Suprapubic skin (tissue), 4 donors: ENCODE measurements around the gene TULP3. TPM values are rescaled to one million over a fixed set of nuclear protein-coding genes. Genes with fewer than 3 reads are reported as not detected.

Experiments
- DNase-seq, 2 donors: peaks; one replicate each; pipeline ENCODE4 v3.0.0-alpha.2; 2019; ENCODE audit warnings: low spot score in 2 of 2
- H3K27ac ChIP-seq: fragments of 200-600 bp; sonication (generic); one replicate; pipeline ENCODE4 v1.5.1; 2019
- H3K27me3 ChIP-seq: fragments of 200-600 bp; sonication (generic); one replicate; pipeline ENCODE4 v1.5.1; 2019
- H3K36me3 ChIP-seq: fragments of 200-600 bp; sonication (generic); one replicate; pipeline ENCODE4 v1.5.1; 2019
- H3K4me1 ChIP-seq: fragments of 200-600 bp; sonication (generic); one replicate; pipeline ENCODE4 v1.5.1; 2019
- H3K4me3 ChIP-seq: fragments of 200-600 bp; sonication (generic); one replicate; pipeline ENCODE4 v1.5.1; 2019; ENCODE audit warnings: mild to moderate bottlenecking
- H3K9me3 ChIP-seq: fragments of 200-600 bp; sonication (generic); one replicate; pipeline ENCODE4 v1.5.1; 2019
- EP300 ChIP-seq: sonication (generic); formaldehyde crosslinking; IDR thresholded peaks from one replicate; pipeline ENCODE4 v1.6.1; 2017; ENCODE audit warnings: antibody characterized with exemption
- POLR2A ChIP-seq, 2 donors: fragments of 450-650 bp; IDR thresholded peaks; one replicate each; pipeline ENCODE4 v1.6.1; 2017; ENCODE audit warnings: antibody characterized with exemption in 2 of 2, mild to moderate bottlenecking in 2 of 2, moderate library complexity in 2 of 2
- POLR2AphosphoS5 ChIP-seq, 3 donors: sonication (generic); formaldehyde crosslinking; IDR thresholded peaks; one replicate each; pipeline ENCODE4 v1.6.1; 2017; ENCODE audit warnings: antibody characterized with exemption in 3 of 3
- WGBS: methylation state at CpG from one replicate; pipeline ENCODE4 v1.1.5; 2018; 5-methylcytosine and 5-hydroxymethylcytosine counted together
- total RNA-seq, 4 donors: library from RNA; depleted of rRNA; stranded (reverse); fragments of >200 nt; gene quantifications; one replicate each; pipeline ENCODE4 v1.1.0, GENCODE V29; 2016
- TF ChIP-seq, protein P1 (sequence below), 2 donors: fragments of 200-600 bp in 1 of 2; fragments of 450-650 bp in 1 of 2; sonication (generic) in 1 of 2; IDR thresholded peaks; one replicate each; pipeline ENCODE4 v1.5.1; 2016 to 2019; ENCODE audit warnings: antibody characterized with exemption in 2 of 2, mild to moderate bottlenecking in 1 of 2, moderate library complexity in 1 of 2

The TULP3 gene
- total RNA-seq, 4 donors from 2014 or later, result 21.0 to 55.8 (median 35.6) TPM

DNA sequence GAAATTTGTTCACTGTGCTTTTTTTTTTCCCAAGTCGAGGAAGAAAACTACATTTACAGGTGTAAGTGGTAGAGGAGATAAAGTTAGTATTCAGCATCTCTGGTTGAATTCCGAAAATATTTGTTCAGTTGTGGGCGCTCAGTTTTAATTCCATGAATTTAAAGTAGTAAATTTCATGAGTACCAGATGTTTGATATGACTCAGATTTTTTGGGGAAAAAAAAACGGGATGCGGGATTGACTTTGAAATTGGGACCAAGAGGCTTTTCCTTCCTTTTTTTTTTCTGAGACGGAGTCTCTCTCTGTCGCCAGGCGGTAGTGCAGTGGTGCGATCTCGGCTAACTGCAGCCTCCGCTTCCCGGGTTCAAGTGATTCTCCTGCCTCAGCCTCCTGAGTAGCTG lies 1.6 kb downstream of the TULP3 start:
- peak overlapping the region; percentile 87 for H3K4me3 ChIP-seq
- peak overlapping the region; percentile 70 for H3K27ac ChIP-seq
- no peaks in the 10 kb centered on the region for H3K9me3 ChIP-seq
- peaks cover 37% of the 10 kb centered on the region for H3K4me1 ChIP-seq
- H3K27me3 ChIP-seq, result no peaks in the 10 kb centered on the region
- TF ChIP-seq, protein P1, sequence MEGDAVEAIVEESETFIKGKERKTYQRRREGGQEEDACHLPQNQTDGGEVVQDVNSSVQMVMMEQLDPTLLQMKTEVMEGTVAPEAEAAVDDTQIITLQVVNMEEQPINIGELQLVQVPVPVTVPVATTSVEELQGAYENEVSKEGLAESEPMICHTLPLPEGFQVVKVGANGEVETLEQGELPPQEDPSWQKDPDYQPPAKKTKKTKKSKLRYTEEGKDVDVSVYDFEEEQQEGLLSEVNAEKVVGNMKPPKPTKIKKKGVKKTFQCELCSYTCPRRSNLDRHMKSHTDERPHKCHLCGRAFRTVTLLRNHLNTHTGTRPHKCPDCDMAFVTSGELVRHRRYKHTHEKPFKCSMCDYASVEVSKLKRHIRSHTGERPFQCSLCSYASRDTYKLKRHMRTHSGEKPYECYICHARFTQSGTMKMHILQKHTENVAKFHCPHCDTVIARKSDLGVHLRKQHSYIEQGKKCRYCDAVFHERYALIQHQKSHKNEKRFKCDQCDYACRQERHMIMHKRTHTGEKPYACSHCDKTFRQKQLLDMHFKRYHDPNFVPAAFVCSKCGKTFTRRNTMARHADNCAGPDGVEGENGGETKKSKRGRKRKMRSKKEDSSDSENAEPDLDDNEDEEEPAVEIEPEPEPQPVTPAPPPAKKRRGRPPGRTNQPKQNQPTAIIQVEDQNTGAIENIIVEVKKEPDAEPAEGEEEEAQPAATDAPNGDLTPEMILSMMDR (IDR thresholded peaks at IDR 0.05), result no peak
- TF ChIP-seq EP300 (no peak), POLR2A (IDR thresholded peaks at IDR 0.05) (no peak), POLR2AphosphoS5 (IDR thresholded peaks at IDR 0.05) (no peak)
- H3K36me3 ChIP-seq, result peaks cover 3% of the 10 kb centered on the region
- WGBS, result 56% methylated on average over 12 of the region's 12 CpGs
- DNase-seq, result no peak

DNA sequence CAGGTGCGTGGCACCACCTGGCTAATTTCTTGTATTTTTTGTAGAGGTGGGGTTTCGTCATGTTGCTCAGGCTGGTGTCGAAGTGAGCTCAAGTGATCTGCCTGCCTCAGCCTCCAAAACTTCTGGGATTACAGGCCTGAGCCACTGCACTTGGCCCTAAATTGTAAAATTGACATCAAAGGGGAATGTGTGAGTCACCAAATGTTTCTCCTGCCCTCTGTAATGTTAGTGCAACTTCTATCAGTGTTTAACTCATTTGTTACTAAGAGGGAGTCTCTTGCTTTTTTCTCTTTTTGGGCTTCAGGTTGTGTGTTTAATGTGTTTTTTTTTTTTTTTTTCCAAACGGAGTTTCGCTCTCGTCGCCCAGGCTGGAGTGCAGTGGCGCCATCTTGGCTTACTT lies 2.3 kb downstream of the TULP3 start:
- H3K27ac ChIP-seq, result peak overlapping the region; percentile 70
- peak in 1 of 3 donors; percentile 33 for TF ChIP-seq POLR2AphosphoS5 (IDR thresholded peaks at IDR 0.05)
- TF ChIP-seq, protein P1 (IDR thresholded peaks at IDR 0.05), result no peak
- DNase-seq, result no peak

DNA sequence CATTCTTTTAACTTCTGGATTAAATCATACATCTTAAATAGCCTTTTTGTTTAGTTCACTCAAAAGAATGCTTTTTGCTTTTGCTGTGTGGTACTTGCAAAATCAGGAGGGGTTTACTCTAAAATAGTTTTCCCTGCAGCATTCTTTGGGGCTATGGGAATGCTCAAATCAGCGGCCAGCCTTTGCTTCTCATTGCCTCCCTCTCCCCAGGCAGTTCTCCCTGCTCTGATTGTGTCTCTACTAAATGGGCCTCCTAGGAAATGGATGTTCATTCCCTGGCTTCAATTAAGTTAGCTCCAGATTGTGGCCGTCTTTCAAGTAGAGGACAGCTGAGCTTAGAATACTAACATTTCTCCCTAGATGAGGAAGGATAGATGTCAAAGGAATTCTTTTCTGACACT lies 4.4 kb downstream of the TULP3 start:
- Histone ChIP-seq H3K4me1 (peaks cover 37% of the 10 kb centered on the region), H3K27me3 (no peaks in the 10 kb centered on the region), H3K27ac (peak overlapping the region; percentile 18), H3K9me3 (no peaks in the 10 kb centered on the region), H3K4me3 (no peak overlapping the region), H3K36me3 (no peaks in the 10 kb centered on the region)
- no peak for DNase-seq
- WGBS, result 2% methylated on average over 2 of the region's 2 CpGs
- TF ChIP-seq POLR2A (IDR thresholded peaks at IDR 0.05) (no peak), EP300 (no peak), POLR2AphosphoS5 (IDR thresholded peaks at IDR 0.05) (no peak)
- TF ChIP-seq, protein P1 (IDR thresholded peaks at IDR 0.05), result no peak

More for the DNA sequence above, 2.3 kb downstream of the TULP3 start:
- no peaks in the 10 kb centered on the region for H3K9me3 ChIP-seq
- no peaks in the 10 kb centered on the region for H3K27me3 ChIP-seq
- peaks cover 3% of the 10 kb centered on the region for H3K36me3 ChIP-seq
- WGBS, result 67% methylated on average over 8 of the region's 8 CpGs
- H3K4me3 ChIP-seq, result peak overlapping the region; percentile 87
- H3K4me1 ChIP-seq, result peaks cover 37% of the 10 kb centered on the region

DNA sequence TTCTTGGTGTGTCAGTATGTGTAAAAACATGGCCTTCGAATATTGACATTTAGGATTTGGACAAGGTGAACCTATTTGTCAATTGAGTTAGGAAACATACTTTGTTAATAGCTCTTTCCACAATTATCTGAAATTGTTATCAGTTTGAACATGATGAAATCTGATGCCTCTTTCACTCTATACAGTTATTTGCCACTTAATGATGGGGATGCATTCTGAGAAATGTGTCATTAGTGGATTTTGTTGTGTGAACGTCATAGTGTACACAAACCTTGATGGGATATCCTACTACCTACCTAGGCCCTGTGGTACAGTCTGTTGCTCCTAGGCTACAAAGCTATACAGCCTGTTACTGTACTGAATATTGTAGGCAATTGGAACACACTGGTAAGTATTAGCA lies 4.8 kb downstream of the TULP3 start:
- Histone ChIP-seq H3K9me3 (no peaks in the 10 kb centered on the region), H3K27me3 (no peaks in the 10 kb centered on the region), H3K4me3 (no peak overlapping the region), H3K27ac (peak overlapping the region; percentile 18), H3K36me3 (no peaks in the 10 kb centered on the region), H3K4me1 (peaks cover 33% of the 10 kb centered on the region)
- DNase-seq, result no peak
- TF ChIP-seq POLR2AphosphoS5 (IDR thresholded peaks at IDR 0.05), result no peak
- TF ChIP-seq, protein P1 (IDR thresholded peaks at IDR 0.05), result no peak
- TF ChIP-seq POLR2A (IDR thresholded peaks at IDR 0.05), result no peak
- no peak for TF ChIP-seq EP300
- 48% methylated on average over 2 of the region's 2 CpGs for WGBS

DNA sequence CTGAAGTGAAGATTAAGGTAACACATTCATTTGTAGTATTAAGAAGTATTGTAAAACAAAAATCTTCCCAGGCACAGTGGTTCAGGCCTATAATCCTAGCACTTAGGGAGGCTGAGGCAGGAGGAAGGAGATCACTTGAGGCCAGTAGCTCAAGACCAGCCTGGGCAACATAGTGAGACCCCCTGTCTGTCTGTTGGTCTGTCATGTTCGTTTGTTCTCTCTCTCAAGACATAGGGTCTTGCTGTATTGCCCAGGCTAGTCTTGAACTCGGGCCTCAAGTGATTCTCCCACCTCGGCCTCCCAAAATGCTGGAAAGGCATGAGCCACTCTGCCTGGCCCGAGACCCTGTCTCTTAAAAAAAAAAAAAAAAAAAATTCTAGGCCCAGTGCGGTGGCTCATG lies 6.7 kb downstream of the TULP3 start:
- no peak overlapping the region for H3K27ac ChIP-seq
- no peak overlapping the region for H3K4me3 ChIP-seq
- H3K9me3 ChIP-seq, result no peaks in the 10 kb centered on the region
- no peak for TF ChIP-seq POLR2AphosphoS5 (IDR thresholded peaks at IDR 0.05)
- TF ChIP-seq EP300, result no peak
- TF ChIP-seq POLR2A (IDR thresholded peaks at IDR 0.05), result no peak
- TF ChIP-seq, protein P1 (IDR thresholded peaks at IDR 0.05), result no peak
- WGBS, result 99% methylated on average over 4 of the region's 5 CpGs
- no peaks in the 10 kb centered on the region for H3K36me3 ChIP-seq
- DNase-seq, result no peak
- no peaks in the 10 kb centered on the region for H3K27me3 ChIP-seq
- H3K4me1 ChIP-seq, result peaks cover 34% of the 10 kb centered on the region
